Measurements from ENCODE around the gene INTS7. TPM values are rescaled to one million over a fixed set of nuclear protein-coding genes. Genes with fewer than 3 reads are reported as not detected.

Gene INTS7
- total and polyA plus RNA-seq, 9 of the 15 experiments (the other 6 are each of a cell fraction or from before 2014, with no cell fraction given), result 27.3 to 68.4 (median 40.4) TPM

DNA sequence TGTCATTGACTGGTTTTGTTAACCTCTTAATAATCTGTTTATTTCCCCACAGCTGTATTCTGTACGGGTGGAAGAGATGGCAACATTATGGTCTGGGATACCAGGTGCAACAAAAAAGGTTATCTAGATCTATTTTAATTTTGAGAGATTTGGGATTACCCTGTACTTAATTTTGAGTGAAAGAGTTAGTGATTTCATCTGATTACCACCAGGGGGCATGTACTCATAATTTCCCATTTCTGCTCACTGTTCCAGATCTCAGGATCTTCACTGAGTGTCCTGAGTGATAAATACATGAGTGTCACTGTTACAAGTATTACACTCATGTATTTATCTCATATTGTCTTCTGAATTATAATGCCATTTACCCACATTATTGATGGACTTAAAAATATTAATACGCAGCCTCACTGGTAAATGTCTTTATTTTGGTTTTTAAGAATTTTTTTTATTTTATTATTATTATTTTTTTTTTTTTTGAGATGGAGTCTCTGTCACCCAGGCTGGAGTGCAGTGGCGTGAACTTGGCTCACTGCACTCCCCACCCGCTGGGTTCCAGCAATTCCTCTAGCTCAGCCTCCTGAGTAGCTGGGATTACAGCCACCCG lies 27.6 kb upstream of the INTS7 start (continued):
- TF ChIP-seq, protein P1, sequence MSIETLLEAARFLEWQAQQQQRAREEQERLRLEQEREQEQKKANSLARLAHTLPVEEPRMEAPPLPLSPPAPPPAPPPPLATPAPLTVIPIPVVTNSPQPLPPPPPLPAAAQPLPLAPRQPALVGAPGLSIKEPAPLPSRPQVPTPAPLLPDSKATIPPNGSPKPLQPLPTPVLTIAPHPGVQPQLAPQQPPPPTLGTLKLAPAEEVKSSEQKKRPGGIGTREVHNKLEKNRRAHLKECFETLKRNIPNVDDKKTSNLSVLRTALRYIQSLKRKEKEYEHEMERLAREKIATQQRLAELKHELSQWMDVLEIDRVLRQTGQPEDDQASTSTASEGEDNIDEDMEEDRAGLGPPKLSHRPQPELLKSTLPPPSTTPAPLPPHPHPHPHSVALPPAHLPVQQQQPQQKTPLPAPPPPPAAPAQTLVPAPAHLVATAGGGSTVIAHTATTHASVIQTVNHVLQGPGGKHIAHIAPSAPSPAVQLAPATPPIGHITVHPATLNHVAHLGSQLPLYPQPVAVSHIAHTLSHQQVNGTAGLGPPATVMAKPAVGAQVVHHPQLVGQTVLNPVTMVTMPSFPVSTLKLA (conservative IDR thresholded peaks at IDR 0.05), result 0 out of 4 replicates have a peak, but pooled peaks have one; percentile 21 to 29
- TF ChIP-seq HDAC6 (IDR thresholded peaks at IDR 0.05; ENCODE audit: low read depth, low read length) (no peak), NRF1 (conservative IDR thresholded peaks at IDR 0.05 in 1 of 2, IDR thresholded peaks at IDR 0.05 in 1 of 2) (no peak), TCF7 (IDR thresholded peaks at IDR 0.05; ENCODE audit: borderline replicate concordance) (no peak), ZNF165 (CRISPR knock-in tag; IDR thresholded peaks at IDR 0.05; ENCODE audit: borderline replicate concordance) (no peak), GABPB1 (CRISPR knock-in tag; IDR thresholded peaks at IDR 0.05) (no peak), MTA1 (IDR thresholded peaks at IDR 0.05; ENCODE audit: borderline replicate concordance) (no peak), RFX1 (IDR thresholded peaks at IDR 0.05) (0 out of 2 replicates have a peak, but pooled peaks have one; percentile 9), RBFOX2 (IDR thresholded peaks at IDR 0.05; ENCODE audit: low read depth, low read length) (no peak), BRD9 (IDR thresholded peaks at IDR 0.05; ENCODE audit: low read depth, partially characterized antibody) (no peak), SP1 (CRISPR knock-in tag; IDR thresholded peaks at IDR 0.05) (no peak)
- TF ChIP-seq, protein P2, sequence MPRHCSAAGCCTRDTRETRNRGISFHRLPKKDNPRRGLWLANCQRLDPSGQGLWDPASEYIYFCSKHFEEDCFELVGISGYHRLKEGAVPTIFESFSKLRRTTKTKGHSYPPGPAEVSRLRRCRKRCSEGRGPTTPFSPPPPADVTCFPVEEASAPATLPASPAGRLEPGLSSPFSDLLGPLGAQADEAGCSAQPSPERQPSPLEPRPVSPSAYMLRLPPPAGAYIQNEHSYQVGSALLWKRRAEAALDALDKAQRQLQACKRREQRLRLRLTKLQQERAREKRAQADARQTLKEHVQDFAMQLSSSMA (CRISPR knock-in tag; IDR thresholded peaks at IDR 0.05), result no peak
- TF ChIP-seq, protein P3, sequence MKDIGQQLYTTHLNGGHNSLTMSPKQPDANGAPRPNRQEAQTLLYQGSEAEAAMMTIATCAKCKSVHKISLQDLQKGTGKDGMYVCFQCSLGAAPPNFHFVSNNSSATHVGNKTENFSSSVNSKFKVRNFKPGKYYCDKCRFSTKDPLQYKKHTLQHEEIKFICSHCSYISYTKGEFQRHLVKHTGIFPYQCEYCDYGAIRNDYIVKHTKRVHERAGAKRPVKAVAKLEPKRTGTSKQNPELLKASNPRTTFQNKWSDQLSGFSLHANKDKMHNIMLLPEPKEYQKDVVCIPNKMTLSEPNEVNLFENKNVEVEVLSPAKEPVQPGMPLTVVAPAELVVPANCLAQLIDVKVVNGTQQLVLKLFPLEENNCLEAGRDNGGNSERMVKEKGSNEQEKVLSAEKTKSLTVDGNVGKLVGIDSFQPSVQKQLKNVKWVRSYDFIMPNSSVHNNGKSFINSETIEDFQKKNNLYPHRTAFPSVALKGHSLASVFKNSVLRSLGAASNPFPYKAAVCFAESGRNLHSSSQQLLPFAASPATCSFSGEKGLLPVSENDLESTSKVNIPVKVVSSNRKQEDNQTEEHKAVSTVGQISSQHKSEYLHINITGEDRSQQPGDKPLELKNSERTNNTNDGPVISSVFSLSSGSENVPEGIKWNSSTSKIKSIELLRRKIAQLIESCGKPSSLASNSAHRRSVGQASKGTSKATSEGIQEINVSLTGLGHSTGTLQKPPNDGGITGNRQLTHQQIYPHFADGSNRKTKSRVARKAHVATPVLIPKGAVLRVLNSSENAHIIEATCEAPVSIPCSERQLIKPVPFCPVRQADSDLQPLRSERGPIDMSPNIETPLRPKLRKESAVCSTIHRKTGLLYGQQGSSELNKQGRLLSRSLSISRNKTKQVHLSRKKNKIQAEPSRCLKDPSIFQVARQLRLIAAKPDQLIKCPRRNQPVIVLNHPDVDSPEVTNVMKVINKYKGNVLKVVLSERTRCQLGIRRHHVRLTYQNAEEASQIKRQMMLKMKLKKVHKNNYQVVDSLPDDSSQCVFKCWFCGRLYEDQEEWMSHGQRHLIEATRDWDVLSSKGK (CRISPR knock-in tag; IDR thresholded peaks at IDR 0.05), result no peak
- TF ChIP-seq, protein P4, sequence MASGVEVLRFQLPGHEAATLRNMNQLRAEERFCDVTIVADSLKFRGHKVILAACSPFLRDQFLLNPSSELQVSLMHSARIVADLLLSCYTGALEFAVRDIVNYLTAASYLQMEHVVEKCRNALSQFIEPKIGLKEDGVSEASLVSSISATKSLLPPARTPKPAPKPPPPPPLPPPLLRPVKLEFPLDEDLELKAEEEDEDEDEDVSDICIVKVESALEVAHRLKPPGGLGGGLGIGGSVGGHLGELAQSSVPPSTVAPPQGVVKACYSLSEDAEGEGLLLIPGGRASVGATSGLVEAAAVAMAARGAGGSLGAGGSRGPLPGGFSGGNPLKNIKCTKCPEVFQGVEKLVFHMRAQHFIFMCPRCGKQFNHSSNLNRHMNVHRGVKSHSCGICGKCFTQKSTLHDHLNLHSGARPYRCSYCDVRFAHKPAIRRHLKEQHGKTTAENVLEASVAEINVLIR (CRISPR knock-in tag; IDR thresholded peaks at IDR 0.05), result no peak
- TF ChIP-seq, protein P5, sequence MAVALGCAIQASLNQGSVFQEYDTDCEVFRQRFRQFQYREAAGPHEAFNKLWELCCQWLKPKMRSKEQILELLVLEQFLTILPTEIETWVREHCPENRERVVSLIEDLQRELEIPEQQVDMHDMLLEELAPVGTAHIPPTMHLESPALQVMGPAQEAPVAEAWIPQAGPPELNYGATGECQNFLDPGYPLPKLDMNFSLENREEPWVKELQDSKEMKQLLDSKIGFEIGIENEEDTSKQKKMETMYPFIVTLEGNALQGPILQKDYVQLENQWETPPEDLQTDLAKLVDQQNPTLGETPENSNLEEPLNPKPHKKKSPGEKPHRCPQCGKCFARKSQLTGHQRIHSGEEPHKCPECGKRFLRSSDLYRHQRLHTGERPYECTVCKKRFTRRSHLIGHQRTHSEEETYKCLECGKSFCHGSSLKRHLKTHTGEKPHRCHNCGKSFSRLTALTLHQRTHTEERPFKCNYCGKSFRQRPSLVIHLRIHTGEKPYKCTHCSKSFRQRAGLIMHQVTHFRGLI (CRISPR knock-in tag; IDR thresholded peaks at IDR 0.05), result no peak

Measured in K562 (cell line).